Sigmoid colon (tissue), 7 donors: ENCODE results near the gene ANKMY1. TPM values are rescaled to one million over a fixed set of nuclear protein-coding genes. Genes with fewer than 3 reads are reported as not detected.

Source experiments
- DNase-seq: peaks from one replicate; pipeline ENCODE4 v3.0.0-alpha.2; 2019
- H3K27ac ChIP-seq, 4 donors: fragments of 200-600 bp; sonication (generic); one replicate each; pipeline ENCODE4 v1.5.1; 2016 to 2019; ENCODE audit warnings: mild to moderate bottlenecking in 1 of 4
- H3K27me3 ChIP-seq, 3 donors: fragments of 200-600 bp; sonication (generic); one replicate each; pipeline ENCODE4 v1.5.1; 2019; ENCODE audit warnings: mild to moderate bottlenecking in 1 of 3
- H3K36me3 ChIP-seq, 4 donors: fragments of 200-600 bp; sonication (generic); one replicate each; pipeline ENCODE4 v1.5.1; 2016 to 2019
- H3K4me1 ChIP-seq, 4 donors: fragments of 200-600 bp; sonication (generic); one replicate each; pipeline ENCODE4 v1.5.1; 2017 to 2019
- H3K4me3 ChIP-seq, 4 donors: fragments of 200-600 bp; sonication (generic); one replicate each; pipeline ENCODE4 v1.5.1; 2017 to 2019; ENCODE audit warnings: mild to moderate bottlenecking in 2 of 4, moderate library complexity in 1 of 4
- H3K9me3 ChIP-seq, 4 donors: fragments of 200-600 bp in 3 of 4; sonication (generic) in 3 of 4; one replicate each; pipeline versions ENCODE4 v1.5.1 to v1.6.1; 2013 to 2019
- CTCF ChIP-seq, 4 experiments: fragments of 450-650 bp in 3 of 4; fragments of 200-600 bp in 1 of 4; IDR thresholded peaks; one replicate each; pipeline ENCODE4 v1.5.1; 2016 to 2019; ENCODE audit warnings: antibody characterized with exemption in 4 of 4, mild to moderate bottlenecking in 3 of 4, moderate library complexity in 2 of 4
- EP300 ChIP-seq, 4 donors: sonication (generic); formaldehyde crosslinking; IDR thresholded peaks; one replicate each; pipeline ENCODE4 v1.6.1; 2017; ENCODE audit warnings: antibody characterized with exemption in 4 of 4
- POLR2A ChIP-seq, 2 donors: fragments of 450-650 bp; IDR thresholded peaks; one replicate each; pipeline ENCODE4 v1.6.1; 2016; ENCODE audit warnings: antibody characterized with exemption in 2 of 2, mild to moderate bottlenecking in 2 of 2, moderate library complexity in 2 of 2
- POLR2AphosphoS5 ChIP-seq, 4 donors: sonication (generic); formaldehyde crosslinking; IDR thresholded peaks; one replicate each; pipeline ENCODE4 v1.6.1; 2017; ENCODE audit warnings: antibody characterized with exemption in 4 of 4
- WGBS, 2 donors: extraction: QIAGEN DNeasy Blood & Tissue Kit; methylation state at CpG; one replicate each; pipeline ENCODE4 v1.1.7; 2013; 5-methylcytosine and 5-hydroxymethylcytosine counted together
- intact Hi-C: fragments of 100-400 bp; cut with DNase I; formaldehyde crosslinking; loops from one replicate; pipeline ENCODE4 v1.15.1; 2023
- polyA plus RNA-seq, 3 donors: library from polyadenylated mRNA; stranded (reverse); fragments of 200-250 nt; gene quantifications; one replicate each; pipeline ENCODE4 v1.2.3, GENCODE V29; 2013
- total RNA-seq, 4 donors: library from RNA; depleted of rRNA; stranded (reverse); fragments of >200 nt; gene quantifications; one replicate each; pipeline ENCODE4 v1.1.0, GENCODE V29; 2016
- donor health status: healthy with polysubstance abuse.
- donor health status: Bipolar disorder and iron deficiency.
- donor health status: healthy.

ANKMY1 gene
- total and polyA plus RNA-seq, 7 donors, result 3.6 to 14.0 (median 8.9) TPM

GRCh38 chr2:240445961-240446663 is 111.7 kb downstream of the ANKMY1 start:
- Histone ChIP-seq H3K4me3 (no peak overlapping the region), H3K9me3 (no peaks in the 10 kb centered on the region), H3K4me1 (peaks cover 0 to 20% (median 9%) of the 10 kb centered on the region in 4 donors), H3K36me3 (peaks cover 0 to 9% (median 0%) of the 10 kb centered on the region in 4 donors), H3K27ac (no peak overlapping the region), H3K27me3 (no peaks in the 10 kb centered on the region)
- intact Hi-C loops, result no loop called here
- no peak for TF ChIP-seq POLR2A (IDR thresholded peaks at IDR 0.05)
- no peak for TF ChIP-seq POLR2AphosphoS5 (IDR thresholded peaks at IDR 0.05)
- TF ChIP-seq EP300 (IDR thresholded peaks at IDR 0.05), result no peak
- TF ChIP-seq CTCF (IDR thresholded peaks at IDR 0.05), result no peak
- no peak for DNase-seq
- WGBS, 2 donors, result 81 to 89% methylated on average over 24 of the region's 24 CpGs

DNA sequence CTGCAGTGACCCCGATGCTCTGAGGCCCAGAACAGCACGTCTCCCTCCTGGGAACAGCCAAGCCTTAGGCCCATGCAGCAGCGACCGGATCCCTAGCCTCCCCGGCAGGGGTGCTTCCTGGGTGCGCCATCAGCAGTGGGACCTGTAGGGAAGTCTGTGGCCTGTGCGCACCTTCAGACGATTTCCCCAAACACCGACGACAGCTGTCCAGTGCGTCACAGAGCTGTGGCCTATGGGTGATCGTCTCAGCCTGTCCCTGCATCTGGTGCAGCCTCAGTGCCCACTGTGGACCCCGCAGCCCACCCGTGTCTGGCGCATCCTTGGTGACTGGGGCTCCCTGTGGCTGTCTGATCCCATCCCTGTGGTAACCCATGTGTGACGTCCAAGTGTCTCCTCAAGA is 113.3 kb downstream of the ANKMY1 start:
- WGBS, 2 donors, result 92 to 95% methylated on average over 16 of the region's 16 CpGs
- DNase-seq, result no peak
- Histone ChIP-seq H3K27ac (no peak overlapping the region), H3K4me1 (peaks cover 0 to 8% (median 2%) of the 10 kb centered on the region in 4 donors), H3K27me3 (no peaks in the 10 kb centered on the region), H3K4me3 (no peak overlapping the region), H3K9me3 (no peaks in the 10 kb centered on the region), H3K36me3 (peaks cover 0 to 9% (median 0%) of the 10 kb centered on the region in 4 donors)
- intact Hi-C loops, result no loop called here
- TF ChIP-seq POLR2A (IDR thresholded peaks at IDR 0.05) (no peak), EP300 (IDR thresholded peaks at IDR 0.05) (no peak), POLR2AphosphoS5 (IDR thresholded peaks at IDR 0.05) (no peak), CTCF (IDR thresholded peaks at IDR 0.05) (no peak)

- H3K4me1 ChIP-seq, result peaks cover 0 to 9% (median 4%) of the 10 kb centered on the region in 4 donors
- 89 to 93% methylated on average over 17 of the region's 17 CpGs for WGBS, 2 donors
- TF ChIP-seq CTCF (IDR thresholded peaks at IDR 0.05) (no peak), EP300 (IDR thresholded peaks at IDR 0.05) (no peak), POLR2A (IDR thresholded peaks at IDR 0.05) (no peak), POLR2AphosphoS5 (IDR thresholded peaks at IDR 0.05) (no peak)
- no peaks in the 10 kb centered on the region for H3K9me3 ChIP-seq
- intact Hi-C loops, result no loop called here
- H3K4me3 ChIP-seq, result no peak overlapping the region
- no peaks in the 10 kb centered on the region for H3K27me3 ChIP-seq
- H3K27ac ChIP-seq, result no peak overlapping the region
- no peak for DNase-seq
- H3K36me3 ChIP-seq, result peaks cover 0 to 9% (median 0%) of the 10 kb centered on the region in 4 donors
These were observed 113.9 kb downstream of the ANKMY1 start for GRCh38 chr2:240443891-240444301.

GRCh38 chr2:240442891-240443715 is 114.7 kb downstream of the ANKMY1 start:
- Histone ChIP-seq H3K4me1 (peaks cover 0 to 16% (median 12%) of the 10 kb centered on the region in 4 donors), H3K27ac (no peak overlapping the region), H3K27me3 (no peaks in the 10 kb centered on the region), H3K36me3 (peaks cover 0 to 9% (median 0%) of the 10 kb centered on the region in 4 donors), H3K4me3 (no peak overlapping the region), H3K9me3 (no peaks in the 10 kb centered on the region)
- no peak for DNase-seq
- intact Hi-C loops, result no loop called here
- WGBS, 2 donors, result 91 to 93% methylated on average over 25 of the region's 25 CpGs
- no peak for TF ChIP-seq EP300 (IDR thresholded peaks at IDR 0.05)
- TF ChIP-seq CTCF (IDR thresholded peaks at IDR 0.05), result no peak
- no peak for TF ChIP-seq POLR2A (IDR thresholded peaks at IDR 0.05)
- no peak for TF ChIP-seq POLR2AphosphoS5 (IDR thresholded peaks at IDR 0.05)
